GM21737 (cell line): ENCODE results near the gene CCDC174.
"Not testable (repeated sequence)": the region's sequence is repeated elsewhere in the genome, so short reads cannot be mapped to it uniquely, and the experiment has no call there.

Source experiments
- ATAC-seq: cut with Tn5 transposase; IDR thresholded peaks from one replicate; pipeline ENCODE4 v1.9.1; 2021; ENCODE audit warnings: mild to moderate bottlenecking, moderate library complexity; ENCODE audit not compliant: unreplicated experiment

Gene CCDC174

GRCh38 chr3:14649466-14649865 lies 2.1 kb upstream of the CCDC174 start:
- no peak for ATAC-seq

- no peak for ATAC-seq
Measured at GRCh38 chr3:14650193-14650592, 1.4 kb upstream of the CCDC174 start.

GRCh38 chr3:14652360-14652907 lies 872 bp downstream of the CCDC174 start:
- ATAC-seq: not testable (repeated sequence)

GRCh38 chr3:14657579-14657978 lies 6.0 kb downstream of the CCDC174 start:
- ATAC-seq: no peak

GRCh38 chr3:14658978-14659377 lies 7.4 kb downstream of the CCDC174 start:
- no peak for ATAC-seq

GRCh38 chr3:14660942-14661341 lies 9.4 kb downstream of the CCDC174 start:
- ATAC-seq: no peak

GRCh38 chr3:14663396-14664135 lies 12.0 kb downstream of the CCDC174 start:
- no peak for ATAC-seq

- ATAC-seq: no peak
Measured at GRCh38 chr3:14664170-14664569, 12.6 kb downstream of the CCDC174 start.

GRCh38 chr3:14672588-14672987 lies 21.0 kb downstream of the CCDC174 start:
- ATAC-seq: no peak

GRCh38 chr3:14674841-14675240 lies 23.3 kb downstream of the CCDC174 start, which contains the start of gene C3orf20:
Gene C3orf20 (plus strand): TSS chr3:14675141. CDS start chr3:14682714, 7,573 bp downstream.
- ATAC-seq: no peak

GRCh38 chr3:14676881-14677280 lies 25.3 kb downstream of the CCDC174 start:
- ATAC-seq: no peak

GRCh38 chr3:14678015-14678503 lies 26.5 kb downstream of the CCDC174 start:
- no peak for ATAC-seq

- ATAC-seq: no peak
Measured at GRCh38 chr3:14680115-14680514, 28.6 kb downstream of the CCDC174 start.

- no peak for ATAC-seq
Measured at GRCh38 chr3:14680716-14681115, 29.2 kb downstream of the CCDC174 start.

- no peak for ATAC-seq
Measured at GRCh38 chr3:14684447-14684846, 32.9 kb downstream of the CCDC174 start.

GRCh38 chr3:14685179-14685578 lies 33.6 kb downstream of the CCDC174 start:
- ATAC-seq: no peak

GRCh38 chr3:14687360-14687759 lies 35.8 kb downstream of the CCDC174 start:
- no peak for ATAC-seq

GRCh38 chr3:14688525-14688924 lies 37.0 kb downstream of the CCDC174 start:
- peak; percentile 50 for ATAC-seq

GRCh38 chr3:14689247-14689980 lies 37.9 kb downstream of the CCDC174 start:
- no peak for ATAC-seq

GRCh38 chr3:14691239-14691638 lies 39.7 kb downstream of the CCDC174 start:
- ATAC-seq: peak; percentile 36

GRCh38 chr3:14691719-14692118 lies 40.2 kb downstream of the CCDC174 start:
- ATAC-seq: no peak
